CD14-positive monocyte (primary cell): ENCODE data around the gene LCE2C. TPM values are rescaled to one million over a fixed set of nuclear protein-coding genes. Genes with fewer than 3 reads are reported as not detected.
"Not testable (repeated sequence)": the region's sequence is repeated elsewhere in the genome, so short reads cannot be mapped to it uniquely, and the experiment has no call there.

Experiments used
- DNase-seq, 3 donors: peaks; one replicate each; pipeline ENCODE4 v3.0.0-alpha.2; 2011 to 2022
- H2AFZ ChIP-seq: 2 replicates; pipeline ENCODE4 v1.6.0; 2012; ENCODE audit warnings: mild to moderate bottlenecking, low read depth, low read length, inconsistent platforms; ENCODE audit not compliant: insufficient read depth, poor library complexity, severe bottlenecking
- H3K27ac ChIP-seq, 2 donors: 1 replicate in 1 of 2; 2 replicates in 1 of 2; pipeline ENCODE4 v1.5.1; 2012 to 2013; ENCODE audit warnings: low read length in 2 of 2, control low read depth in 1 of 2, inconsistent platforms in 1 of 2, low read depth in 1 of 2, mild to moderate bottlenecking in 1 of 2
- H3K27me3 ChIP-seq, 2 donors: one replicate each; pipeline versions ENCODE4 v1.6.0 to v1.6.1; 2011 to 2013; ENCODE audit warnings: low read length in 2 of 2; ENCODE audit not compliant: control insufficient read depth in 2 of 2, insufficient read depth in 2 of 2
- H3K36me3 ChIP-seq, 2 donors: replicated peaks in 1 of 2; 1 replicate in 1 of 2; 2 replicates in 1 of 2; pipeline versions ENCODE4 v1.5.1 to v1.6.1; 2012 to 2013; ENCODE audit warnings: low read length in 2 of 2, control low read depth in 1 of 2, inconsistent platforms in 1 of 2, mild to moderate bottlenecking in 1 of 2; ENCODE audit not compliant: insufficient read depth in 2 of 2, control insufficient read depth in 1 of 2
- H3K4me1 ChIP-seq, 2 donors: 1 replicate in 1 of 2; 2 replicates in 1 of 2; pipeline versions ENCODE4 v1.5.1 to v1.6.1; 2012 to 2013; ENCODE audit warnings: low read length in 2 of 2, control low read depth in 1 of 2, inconsistent platforms in 1 of 2, mild to moderate bottlenecking in 1 of 2, moderate library complexity in 1 of 2; ENCODE audit not compliant: insufficient read depth in 2 of 2, control insufficient read depth in 1 of 2
- H3K4me2 ChIP-seq: replicated peaks from 2 replicates; pipeline ENCODE3; 2012; ENCODE audit warnings: low read length, moderate library complexity, mild to moderate bottlenecking; ENCODE audit not compliant: poor library complexity, severe bottlenecking; ENCODE audit errors: extremely low read depth
- H3K4me3 ChIP-seq, 3 experiments: fragments of 200-600 bp in 1 of 3; sonication (generic) in 1 of 3; replicated peaks in 1 of 3; 1 replicate in 2 of 3; 2 replicates in 1 of 3; pipeline ENCODE4 v1.5.1; 2011 to 2013; ENCODE audit warnings: low read length in 3 of 3, mild to moderate bottlenecking in 3 of 3, control low read depth in 2 of 3, low read depth in 2 of 3, inconsistent platforms in 1 of 3, moderate library complexity in 1 of 3
- H3K79me2 ChIP-seq: 2 replicates; pipeline ENCODE4 v1.6.0; 2012; ENCODE audit warnings: mild to moderate bottlenecking, control low read depth, inconsistent platforms, low read length, moderate library complexity; ENCODE audit not compliant: insufficient read depth
- H3K9ac ChIP-seq: 2 replicates; pipeline ENCODE4 v1.6.0; 2017; ENCODE audit warnings: low read length, mild to moderate bottlenecking; ENCODE audit not compliant: insufficient read depth, poor library complexity, severe bottlenecking
- H3K9me3 ChIP-seq, 2 donors: replicated peaks in 1 of 2; 1 replicate in 1 of 2; 2 replicates in 1 of 2; pipeline versions ENCODE4 v1.5.1 to v1.6.1; 2012 to 2013; ENCODE audit warnings: low read length in 2 of 2, control low read depth in 1 of 2; ENCODE audit not compliant: control insufficient read depth in 1 of 2, insufficient read depth in 1 of 2
- H4K20me1 ChIP-seq: 2 replicates; pipeline ENCODE4 v1.6.0; 2012; ENCODE audit warnings: mild to moderate bottlenecking, low read length, control low read depth, moderate library complexity; ENCODE audit not compliant: insufficient read depth
- H3K27ac Mint-ChIP-seq, 7 donors: one replicate each; pipeline ENCODE4 v1.8.0; 2020; ENCODE audit warnings: mild to moderate bottlenecking in 7 of 7, mixed read lengths in 7 of 7, moderate library complexity in 6 of 7, inconsistent platforms in 2 of 7
- H3K27me3 Mint-ChIP-seq, 3 donors: one replicate each; pipeline ENCODE4 v1.8.0; 2021 to 2022; ENCODE audit warnings: low read depth in 3 of 3, mild to moderate bottlenecking in 3 of 3, mixed read lengths in 3 of 3, moderate library complexity in 3 of 3, inconsistent platforms in 1 of 3
- H3K36me3 Mint-ChIP-seq, 2 donors: one replicate each; pipeline ENCODE4 v1.8.0; 2020; ENCODE audit warnings: mixed read lengths in 2 of 2, inconsistent platforms in 1 of 2, mild to moderate bottlenecking in 1 of 2
- H3K4me1 Mint-ChIP-seq: one replicate; pipeline ENCODE4 v1.8.0; 2020; ENCODE audit warnings: mild to moderate bottlenecking, mixed read lengths
- H3K4me3 Mint-ChIP-seq, 2 donors: one replicate each; pipeline ENCODE4 v1.8.0; 2020; ENCODE audit warnings: mild to moderate bottlenecking in 2 of 2, mixed read lengths in 2 of 2, moderate library complexity in 1 of 2
- H3K9me3 Mint-ChIP-seq, 7 donors: one replicate each; pipeline ENCODE4 v1.8.0; 2020 to 2022; ENCODE audit warnings: mixed read lengths in 7 of 7, mild to moderate bottlenecking in 6 of 7, moderate library complexity in 6 of 7, inconsistent platforms in 2 of 7
- WGBS: methylation state at CpG from one replicate; pipeline ENCODE4 v1.1.5; 2013; ENCODE audit warnings: missing lambda C conversion rate; ENCODE audit not compliant: insufficient coverage; 5-methylcytosine and 5-hydroxymethylcytosine counted together
- intact Hi-C, 2 donors: fragments of 100-400 bp; cut with micrococcal nuclease; formaldehyde crosslinking; loops; one replicate each; pipeline versions ENCODE4 v1.15.0 to v1.15.1; 2023
- polyA plus RNA-seq, 3 donors: library from polyadenylated mRNA; depleted of rRNA in 1 of 3; unstranded in 2 of 3; stranded (reverse) in 1 of 3; fragments of 300-500 nt in 2 of 3; fragments of >200 nt in 1 of 3; fragmentation: Illumina TruSeq in 2 of 3; gene quantifications; 1 replicate in 2 of 3; 2 replicates in 1 of 3; pipeline ENCODE4 v1.2.3, GENCODE V29; 2012 to 2021
- TF ChIP-seq, protein P1 (sequence below): fragments of 200-600 bp; IDR thresholded peaks from one replicate; pipeline ENCODE4 v1.8.0; 2022; ENCODE audit warnings: antibody characterized with exemption, mild to moderate bottlenecking

Gene LCE2C
- polyA plus RNA-seq, 3 donors: not detected

- H3K4me3 ChIP-seq: no peak overlapping the region
- no peaks in the 10 kb centered on the region for H4K20me1 ChIP-seq
- H3K27me3 ChIP-seq: no peaks in the 10 kb centered on the region
- no peak overlapping the region for H3K9ac ChIP-seq
- no peak overlapping the region for H3K27ac Mint-ChIP-seq
- no peaks in the 10 kb centered on the region for H3K9me3 Mint-ChIP-seq
- intact Hi-C loops: no loop called here
- no peak overlapping the region for H3K4me2 ChIP-seq
- no peak overlapping the region for H3K27ac ChIP-seq
- no peak overlapping the region for H2AFZ ChIP-seq
- 94% methylated on average over 2 of the region's 3 CpGs for whole genome bisulfite sequencing
- TF ChIP-seq, protein P1, sequence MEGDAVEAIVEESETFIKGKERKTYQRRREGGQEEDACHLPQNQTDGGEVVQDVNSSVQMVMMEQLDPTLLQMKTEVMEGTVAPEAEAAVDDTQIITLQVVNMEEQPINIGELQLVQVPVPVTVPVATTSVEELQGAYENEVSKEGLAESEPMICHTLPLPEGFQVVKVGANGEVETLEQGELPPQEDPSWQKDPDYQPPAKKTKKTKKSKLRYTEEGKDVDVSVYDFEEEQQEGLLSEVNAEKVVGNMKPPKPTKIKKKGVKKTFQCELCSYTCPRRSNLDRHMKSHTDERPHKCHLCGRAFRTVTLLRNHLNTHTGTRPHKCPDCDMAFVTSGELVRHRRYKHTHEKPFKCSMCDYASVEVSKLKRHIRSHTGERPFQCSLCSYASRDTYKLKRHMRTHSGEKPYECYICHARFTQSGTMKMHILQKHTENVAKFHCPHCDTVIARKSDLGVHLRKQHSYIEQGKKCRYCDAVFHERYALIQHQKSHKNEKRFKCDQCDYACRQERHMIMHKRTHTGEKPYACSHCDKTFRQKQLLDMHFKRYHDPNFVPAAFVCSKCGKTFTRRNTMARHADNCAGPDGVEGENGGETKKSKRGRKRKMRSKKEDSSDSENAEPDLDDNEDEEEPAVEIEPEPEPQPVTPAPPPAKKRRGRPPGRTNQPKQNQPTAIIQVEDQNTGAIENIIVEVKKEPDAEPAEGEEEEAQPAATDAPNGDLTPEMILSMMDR: no peak
- no peaks in the 10 kb centered on the region for H3K4me1 ChIP-seq
- peaks cover 3 to 5% (median 4%) of the 10 kb centered on the region in 3 donors for H3K27me3 Mint-ChIP-seq
- no peaks in the 10 kb centered on the region for H3K36me3 ChIP-seq
- H3K36me3 Mint-ChIP-seq: no peaks in the 10 kb centered on the region
- H3K79me2 ChIP-seq: no peaks in the 10 kb centered on the region
- H3K9me3 ChIP-seq: no peaks in the 10 kb centered on the region
- DNase-seq: no peak
- H3K4me1 Mint-ChIP-seq: peaks cover 3% of the 10 kb centered on the region
- H3K4me3 Mint-ChIP-seq: no peak overlapping the region
Measured at GRCh38 chr1:152658649-152659048, 16.4 kb upstream of the LCE2C start.

DNA sequence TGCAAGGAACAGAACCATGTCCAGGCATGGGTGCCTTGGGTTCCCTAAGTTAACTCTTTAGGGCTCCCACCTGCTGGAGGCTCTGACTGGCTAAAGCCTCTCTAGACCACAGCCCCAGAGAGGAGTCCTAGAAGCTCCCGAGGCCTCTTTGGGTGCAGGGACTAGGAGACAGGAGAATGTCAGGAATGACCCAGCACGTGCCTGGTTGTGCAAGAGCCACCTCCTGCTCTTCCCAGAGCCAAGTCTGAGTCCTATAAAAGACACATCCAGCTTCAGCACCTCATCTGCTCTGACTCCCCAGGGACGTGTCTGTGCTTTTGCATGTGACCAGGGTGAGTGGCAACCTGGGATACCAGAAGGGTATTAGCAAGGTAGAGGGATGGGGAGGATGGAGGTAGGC is 12.0 kb upstream of the LCE2C start, which contains the start of gene LCE2D:
LCE2D (plus strand) TSS at position 283 of the 400 bp plus-strand sequence. CDS start 726 bp downstream, outside the sequence.
- WGBS: 82% methylated on average over 2 of the region's 3 CpGs
- no peaks in the 10 kb centered on the region for H3K4me1 Mint-ChIP-seq
- H4K20me1 ChIP-seq: no peaks in the 10 kb centered on the region
- H3K4me1 ChIP-seq: no peaks in the 10 kb centered on the region
- intact Hi-C loops: no loop called here
- H3K27ac Mint-ChIP-seq: no peak within 1 kb of the TSS
- no peaks in the 10 kb centered on the region for H3K27me3 ChIP-seq
- H3K27ac ChIP-seq: no peak within 1 kb of the TSS
- no peak within 1 kb of the TSS for H3K4me3 ChIP-seq
- H3K27me3 Mint-ChIP-seq: peaks cover 3 to 10% (median 4%) of the 10 kb centered on the region in 3 donors
- no peak within 1 kb of the TSS for H3K9ac ChIP-seq
- H2AFZ ChIP-seq: no peak within 1 kb of the TSS
- no peaks in the 10 kb centered on the region for H3K9me3 ChIP-seq
- H3K36me3 ChIP-seq: no peaks in the 10 kb centered on the region
- peaks cover 0 to 1% (median 0%) of the 10 kb centered on the region in 7 donors for H3K9me3 Mint-ChIP-seq
- H3K79me2 ChIP-seq: no peaks in the 10 kb centered on the region
- no peaks in the 10 kb centered on the region for H3K36me3 Mint-ChIP-seq
- TF ChIP-seq, protein P1: no peak
- H3K4me2 ChIP-seq: no peak within 1 kb of the TSS
- no peak for DNase-seq
- H3K4me3 Mint-ChIP-seq: no peak within 1 kb of the TSS

- H2AFZ ChIP-seq, H3K27me3 Mint-ChIP-seq, H3K4me2 ChIP-seq, H3K4me3 ChIP-seq, H3K4me1 ChIP-seq, H3K4me1 Mint-ChIP-seq, H3K9me3 Mint-ChIP-seq, H3K27ac ChIP-seq, intact Hi-C loops, H3K9ac ChIP-seq, H3K9me3 ChIP-seq, H3K36me3 ChIP-seq, H3K79me2 ChIP-seq, H3K36me3 Mint-ChIP-seq, H4K20me1 ChIP-seq, H3K27ac Mint-ChIP-seq, H3K4me3 Mint-ChIP-seq, H3K27me3 ChIP-seq, DNase-seq: not testable (repeated sequence)
- no CpG with 5 or more reads among the region's 1 CpG for WGBS
Measured at GRCh38 chr1:152666171-152666570, 8.9 kb upstream of the LCE2C start.
